Gastrocnemius medialis (tissue), 4 donors: Measurements from ENCODE around the gene MDFIC. TPM values are rescaled to one million over a fixed set of nuclear protein-coding genes. Genes with fewer than 3 reads are reported as not detected.

Experiments used
- ATAC-seq, 2 donors: fragments of 150-250 bp; one replicate each; pipeline ENCODE4 v1.9.1; 2016
- DNase-seq, 2 donors: peaks; one replicate each; pipeline ENCODE4 v3.0.0-alpha.2; 2019
- H3K27ac ChIP-seq, 4 donors: fragments of 200-600 bp; sonication (generic); 1 replicate in 1 of 4; 2 replicates in 3 of 4; pipeline ENCODE4 v1.5.1; 2016 to 2018; ENCODE audit warnings: mild to moderate bottlenecking in 2 of 4, moderate library complexity in 1 of 4
- H3K27me3 ChIP-seq, 3 donors: fragments of 200-600 bp; sonication (generic) in 2 of 3; 1 replicate in 1 of 3; 2 replicates in 2 of 3; pipeline versions ENCODE4 v1.5.1 to v1.6.0; 2016 to 2019; ENCODE audit warnings: mild to moderate bottlenecking in 1 of 3, moderate library complexity in 1 of 3
- H3K36me3 ChIP-seq, 2 donors: fragments of 200-600 bp; sonication (generic) in 1 of 2; one replicate each; pipeline ENCODE4 v1.5.1; 2017 to 2018
- H3K4me1 ChIP-seq, 2 donors: fragments of 200-600 bp; sonication (generic) in 1 of 2; one replicate each; pipeline ENCODE4 v1.5.1; 2016 to 2017; ENCODE audit warnings: mild to moderate bottlenecking in 2 of 2
- H3K4me3 ChIP-seq, 4 donors: fragments of 200-600 bp; sonication (generic) in 3 of 4; 1 replicate in 1 of 4; 2 replicates in 3 of 4; pipeline ENCODE4 v1.5.1; 2016 to 2019; ENCODE audit warnings: mild to moderate bottlenecking in 2 of 4
- H3K9me3 ChIP-seq, 3 donors: fragments of 200-600 bp; sonication (generic) in 2 of 3; 1 replicate in 1 of 3; 2 replicates in 2 of 3; pipeline ENCODE4 v1.5.1; 2016 to 2019
- CTCF ChIP-seq, 5 experiments: fragments of 450-650 bp in 3 of 5; fragments of 200-600 bp in 2 of 5; sonication (generic) in 2 of 5; IDR thresholded peaks in 4 of 5; conservative IDR thresholded peaks in 1 of 5; 1 replicate in 4 of 5; 2 replicates in 1 of 5; pipeline ENCODE4 v1.5.1; 2016 to 2019; ENCODE audit warnings: antibody characterized with exemption in 5 of 5, mild to moderate bottlenecking in 3 of 5, moderate library complexity in 3 of 5
- POLR2A ChIP-seq, 2 donors: fragments of 450-650 bp; IDR thresholded peaks; one replicate each; pipeline ENCODE4 v1.6.1; 2017; ENCODE audit warnings: antibody characterized with exemption in 2 of 2, mild to moderate bottlenecking in 2 of 2, moderate library complexity in 2 of 2
- in situ Hi-C, 4 donors: fragments of 200-750 bp; cut with MboI; loops; one replicate each; pipeline versions ENCODE4 v1.15.0 to v1.8.0; 2017; ENCODE audit warnings: low sequenced_read_pairs in 4 of 4
- intact Hi-C: fragments of 100-400 bp; cut with DNase I; formaldehyde crosslinking; loops from one replicate; pipeline ENCODE4 v1.15.1; 2023; ENCODE audit warnings: low total_unique reads
- total RNA-seq, 4 donors: library from RNA; depleted of rRNA; stranded (reverse); fragments of >200 nt; gene quantifications; one replicate each; pipeline versions ENCODE4 v1.1.0 to v1.2.3, GENCODE V29; 2016

Gene MDFIC
- total RNA-seq, 4 donors from 2014 or later, result 6.3 to 11.6 (median 10.6) TPM

- intact Hi-C loops (no loop called here), in situ Hi-C loops (no loop called here)
These were observed 20.1 kb upstream of the MDFIC start for GRCh38 chr7:114901771-114902170.

GRCh38 chr7:114903131-114903530 is 18.8 kb upstream of the MDFIC start:
- H3K27me3 ChIP-seq, result no peaks in the 10 kb centered on the region
- TF ChIP-seq POLR2A (IDR thresholded peaks at IDR 0.05) (no peak), CTCF (IDR thresholded peaks at IDR 0.05 in 4 of 5, conservative IDR thresholded peaks at IDR 0.05 in 1 of 5) (no peak)
- H3K27ac ChIP-seq, result no peak overlapping the region
- no peaks in the 10 kb centered on the region for H3K4me1 ChIP-seq
- H3K4me3 ChIP-seq, result no peak overlapping the region
- no peaks in the 10 kb centered on the region for H3K9me3 ChIP-seq
- intact Hi-C loops, result no loop called here
- ATAC-seq, result no peak
- H3K36me3 ChIP-seq, result no peaks in the 10 kb centered on the region
- no peak for DNase-seq
- in situ Hi-C loops, result no loop called here

More at GRCh38 chr7:114901771-114902170, 20.1 kb upstream of the MDFIC start:
- H3K9me3 ChIP-seq, result no peaks in the 10 kb centered on the region
- TF ChIP-seq CTCF (IDR thresholded peaks at IDR 0.05 in 4 of 5, conservative IDR thresholded peaks at IDR 0.05 in 1 of 5) (no peak), POLR2A (IDR thresholded peaks at IDR 0.05) (no peak)
- no peak for DNase-seq
- no peak overlapping the region for H3K27ac ChIP-seq
- no peak for ATAC-seq
- H3K36me3 ChIP-seq, result no peaks in the 10 kb centered on the region
- no peaks in the 10 kb centered on the region for H3K4me1 ChIP-seq
- H3K4me3 ChIP-seq, result no peak overlapping the region
- no peaks in the 10 kb centered on the region for H3K27me3 ChIP-seq

DNA sequence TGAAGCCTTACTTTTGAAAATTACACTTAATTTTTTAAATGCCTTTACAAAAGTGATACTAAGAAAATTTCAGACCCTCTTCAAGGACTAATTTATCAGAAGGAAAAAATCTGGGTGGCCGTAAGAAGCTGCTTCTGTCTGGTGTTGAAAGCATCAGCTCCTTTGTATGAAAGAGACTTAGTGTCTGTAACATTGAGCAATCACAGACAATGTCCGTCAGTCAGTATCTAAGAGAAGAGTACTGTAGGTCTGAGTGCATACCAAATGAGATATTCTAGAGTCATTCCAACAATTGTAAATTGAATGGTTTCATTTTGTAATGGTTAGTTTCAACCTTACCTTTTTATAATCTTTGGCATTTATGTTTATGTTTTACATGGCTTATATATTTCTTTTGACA is 11.1 kb upstream of the MDFIC start:
- Histone ChIP-seq H3K27ac (no peak overlapping the region), H3K36me3 (no peaks in the 10 kb centered on the region), H3K27me3 (no peaks in the 10 kb centered on the region), H3K4me1 (no peaks in the 10 kb centered on the region), H3K4me3 (no peak overlapping the region), H3K9me3 (no peaks in the 10 kb centered on the region)
- ATAC-seq (no peak), DNase-seq (no peak)
- no peak for TF ChIP-seq POLR2A (IDR thresholded peaks at IDR 0.05)
- TF ChIP-seq CTCF (IDR thresholded peaks at IDR 0.05 in 4 of 5, conservative IDR thresholded peaks at IDR 0.05 in 1 of 5), result no peak
- intact Hi-C loops, result no loop called here
- in situ Hi-C loops, result no loop called here

DNA sequence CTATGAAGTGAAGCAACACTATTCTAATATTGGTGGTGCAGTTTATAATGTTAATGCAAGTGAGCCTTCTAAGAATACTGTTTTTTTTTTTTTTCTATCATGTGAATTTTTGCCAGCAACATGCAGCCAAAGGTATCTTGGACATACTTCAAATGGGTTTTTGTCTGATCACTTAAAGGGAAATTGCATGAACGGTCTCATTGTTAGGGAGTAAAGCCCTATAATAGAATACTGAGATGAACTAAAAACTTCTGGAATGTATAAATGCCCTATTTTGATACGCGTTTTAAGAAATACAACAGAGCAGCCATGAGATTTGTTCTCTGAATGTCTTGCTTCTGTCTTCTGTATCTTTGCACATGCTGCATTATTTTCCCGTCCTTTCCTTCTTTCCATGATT is 10.5 kb upstream of the MDFIC start:
- TF ChIP-seq POLR2A (IDR thresholded peaks at IDR 0.05) (no peak), CTCF (IDR thresholded peaks at IDR 0.05 in 4 of 5, conservative IDR thresholded peaks at IDR 0.05 in 1 of 5) (no peak)
- Histone ChIP-seq H3K9me3 (no peaks in the 10 kb centered on the region), H3K27me3 (no peaks in the 10 kb centered on the region), H3K36me3 (no peaks in the 10 kb centered on the region), H3K4me1 (no peaks in the 10 kb centered on the region), H3K4me3 (no peak overlapping the region), H3K27ac (no peak overlapping the region)
- no peak for ATAC-seq
- intact Hi-C loops, result no loop called here
- in situ Hi-C loops, result no loop called here
- no peak for DNase-seq

GRCh38 chr7:114916261-114916892 is 5.5 kb upstream of the MDFIC start:
- ATAC-seq, result no peak

More at GRCh38 chr7:114916261-114916892, 5.5 kb upstream of the MDFIC start:
- Histone ChIP-seq H3K36me3 (no peaks in the 10 kb centered on the region), H3K4me1 (no peaks in the 10 kb centered on the region), H3K9me3 (no peaks in the 10 kb centered on the region), H3K27ac (no peak overlapping the region), H3K27me3 (no peaks in the 10 kb centered on the region), H3K4me3 (no peak overlapping the region)
- in situ Hi-C loops (no loop called here), intact Hi-C loops (no loop called here)
- TF ChIP-seq POLR2A (IDR thresholded peaks at IDR 0.05) (no peak), CTCF (IDR thresholded peaks at IDR 0.05 in 4 of 5, conservative IDR thresholded peaks at IDR 0.05 in 1 of 5) (no peak)
- DNase-seq, result no peak
